ENCODE results near the gene INHBB.

INHBB gene

GRCh38 chr2:120331903-120332302 is 14.0 kb upstream of the INHBB start:
- FAIRE-seq (no peak), DNase-seq (ENCODE audit: insufficient read length, low spot score) (no peak)
- TF ChIP-seq CTCF (IDR thresholded peaks at IDR 0.05; ENCODE audit: insufficient read depth, missing control alignments), result no peak

- no peak for DNase-seq (ENCODE audit: insufficient read length, low spot score)
- TF ChIP-seq CTCF (IDR thresholded peaks at IDR 0.05; ENCODE audit: insufficient read depth, missing control alignments), result no peak
- no peak for FAIRE-seq
Measured at GRCh38 chr2:120332384-120332783, 13.6 kb upstream of the INHBB start.

- DNase-seq (ENCODE audit: insufficient read length, low spot score) (no peak), FAIRE-seq (no peak)
- no peak for TF ChIP-seq CTCF (IDR thresholded peaks at IDR 0.05; ENCODE audit: insufficient read depth, missing control alignments)
Measured at GRCh38 chr2:120334068-120334467, 11.9 kb upstream of the INHBB start.

- no peak for TF ChIP-seq CTCF (IDR thresholded peaks at IDR 0.05; ENCODE audit: insufficient read depth, missing control alignments)
- no peak for FAIRE-seq
- DNase-seq (ENCODE audit: insufficient read length, low spot score), result no peak
Measured at GRCh38 chr2:120336749-120337148, 9.2 kb upstream of the INHBB start.

GRCh38 chr2:120338015-120338414 is 7.9 kb upstream of the INHBB start:
- DNase-seq (ENCODE audit: insufficient read length, low spot score), result no peak
- TF ChIP-seq CTCF (IDR thresholded peaks at IDR 0.05; ENCODE audit: insufficient read depth, missing control alignments), result no peak
- no peak for FAIRE-seq

- DNase-seq (ENCODE audit: insufficient read length, low spot score), result no peak
- TF ChIP-seq CTCF (IDR thresholded peaks at IDR 0.05; ENCODE audit: insufficient read depth, missing control alignments), result no peak
- FAIRE-seq, result no peak
Measured at GRCh38 chr2:120341977-120342376, 4.0 kb upstream of the INHBB start.

GRCh38 chr2:120342446-120342845 is 3.5 kb upstream of the INHBB start:
- DNase-seq (ENCODE audit: insufficient read length, low spot score), result peak; percentile 74
- peak; percentile 9 for TF ChIP-seq CTCF (IDR thresholded peaks at IDR 0.05; ENCODE audit: insufficient read depth, missing control alignments)
- FAIRE-seq, result peak; percentile 63

Measured in D721Med (cell line).